OCI-LY7 (cell line): ENCODE data around the gene AGBL4.

Source experiments
- CTCF ChIP-seq: fragments of 200-600 bp; sonication (generic); conservative IDR thresholded peaks from 2 replicates; pipeline ENCODE4 v1.5.1; 2014; ENCODE audit warnings: mild to moderate bottlenecking, antibody characterized with exemption, low read length, moderate library complexity, mixed read lengths
- EZH2phosphoT487 ChIP-seq: fragments of 200-600 bp; sonication (generic); IDR thresholded peaks from 2 replicates; pipeline ENCODE4 v1.6.1; 2018; ENCODE audit warnings: low read depth, borderline replicate concordance, mild to moderate bottlenecking, mixed run types, antibody characterized with exemption, low read length, moderate library complexity, mixed read lengths

GRCh38 chr1:48523558-48523957 is 1500.2 kb downstream of the AGBL4 start:
- no peak for TF ChIP-seq CTCF
- no peak for TF ChIP-seq EZH2phosphoT487
